Breast epithelium (tissue), 3 donors: ENCODE results near the gene RRM2.

Experiments
- POLR2A ChIP-seq: fragments of 450-650 bp; IDR thresholded peaks from one replicate; pipeline ENCODE4 v1.6.1; 2016; ENCODE audit warnings: antibody characterized with exemption, mild to moderate bottlenecking, moderate library complexity
- TF ChIP-seq, protein P1 (sequence below), 3 donors: fragments of 450-650 bp; IDR thresholded peaks; one replicate each; pipeline ENCODE4 v1.5.1; 2016 to 2017; ENCODE audit warnings: antibody characterized with exemption in 3 of 3, mild to moderate bottlenecking in 3 of 3, moderate library complexity in 3 of 3

DNA sequence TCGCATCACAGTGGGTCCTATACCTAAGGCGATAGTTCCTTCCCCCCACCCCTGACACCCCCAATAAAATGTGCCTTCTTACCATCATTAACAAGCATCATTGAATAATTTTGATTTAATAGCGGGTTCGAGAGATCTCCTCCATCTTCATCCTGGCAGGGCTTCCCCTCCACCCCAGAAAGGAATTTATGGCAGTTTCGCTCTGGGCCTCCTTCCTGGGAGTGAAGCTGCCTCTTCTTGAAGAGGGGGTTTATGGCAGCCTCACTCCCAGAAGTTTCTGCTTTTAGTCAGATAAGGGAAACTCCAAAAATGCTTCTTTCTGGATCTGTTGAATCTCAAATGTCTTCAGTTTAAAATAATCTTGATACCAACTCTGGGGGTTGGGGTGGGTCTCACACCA, 45.7 kb downstream of the RRM2 start:
- TF ChIP-seq POLR2A, result no peak
- TF ChIP-seq, protein P1, sequence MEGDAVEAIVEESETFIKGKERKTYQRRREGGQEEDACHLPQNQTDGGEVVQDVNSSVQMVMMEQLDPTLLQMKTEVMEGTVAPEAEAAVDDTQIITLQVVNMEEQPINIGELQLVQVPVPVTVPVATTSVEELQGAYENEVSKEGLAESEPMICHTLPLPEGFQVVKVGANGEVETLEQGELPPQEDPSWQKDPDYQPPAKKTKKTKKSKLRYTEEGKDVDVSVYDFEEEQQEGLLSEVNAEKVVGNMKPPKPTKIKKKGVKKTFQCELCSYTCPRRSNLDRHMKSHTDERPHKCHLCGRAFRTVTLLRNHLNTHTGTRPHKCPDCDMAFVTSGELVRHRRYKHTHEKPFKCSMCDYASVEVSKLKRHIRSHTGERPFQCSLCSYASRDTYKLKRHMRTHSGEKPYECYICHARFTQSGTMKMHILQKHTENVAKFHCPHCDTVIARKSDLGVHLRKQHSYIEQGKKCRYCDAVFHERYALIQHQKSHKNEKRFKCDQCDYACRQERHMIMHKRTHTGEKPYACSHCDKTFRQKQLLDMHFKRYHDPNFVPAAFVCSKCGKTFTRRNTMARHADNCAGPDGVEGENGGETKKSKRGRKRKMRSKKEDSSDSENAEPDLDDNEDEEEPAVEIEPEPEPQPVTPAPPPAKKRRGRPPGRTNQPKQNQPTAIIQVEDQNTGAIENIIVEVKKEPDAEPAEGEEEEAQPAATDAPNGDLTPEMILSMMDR (IDR thresholded peaks at IDR 0.05), result no peak
